Tibial nerve (tissue), 4 donors: ENCODE measurements around the gene PALM. TPM values are rescaled to one million over a fixed set of nuclear protein-coding genes. Genes with fewer than 3 reads are reported as not detected.

Experiments
- DNase-seq, 2 donors: peaks; one replicate each; pipeline ENCODE4 v3.0.0-alpha.2; 2019; ENCODE audit warnings: low spot score in 2 of 2
- H3K27ac ChIP-seq, 4 donors: fragments of 200-600 bp; sonication (generic) in 3 of 4; one replicate each; pipeline ENCODE4 v1.5.1; 2017 to 2019; ENCODE audit warnings: mild to moderate bottlenecking in 1 of 4
- H3K27me3 ChIP-seq, 2 donors: fragments of 200-600 bp; sonication (generic) in 1 of 2; one replicate each; pipeline versions ENCODE4 v1.5.1 to v1.6.0; 2017 to 2019
- H3K36me3 ChIP-seq, 3 donors: fragments of 200-600 bp; sonication (generic); one replicate each; pipeline ENCODE4 v1.5.1; 2018 to 2019
- H3K4me1 ChIP-seq, 4 donors: fragments of 200-600 bp; sonication (generic) in 3 of 4; one replicate each; pipeline ENCODE4 v1.5.1; 2017 to 2019
- H3K4me3 ChIP-seq, 4 donors: fragments of 200-600 bp; sonication (generic) in 3 of 4; one replicate each; pipeline ENCODE4 v1.5.1; 2017 to 2019; ENCODE audit warnings: mild to moderate bottlenecking in 1 of 4, moderate library complexity in 1 of 4
- H3K9me3 ChIP-seq, 4 donors: fragments of 200-600 bp; sonication (generic) in 3 of 4; one replicate each; pipeline ENCODE4 v1.5.1; 2017 to 2019
- CTCF ChIP-seq, 5 experiments: fragments of 200-600 bp in 3 of 5; fragments of 450-650 bp in 2 of 5; sonication (generic) in 3 of 5; IDR thresholded peaks; one replicate each; pipeline ENCODE4 v1.5.1; 2016 to 2019; ENCODE audit warnings: antibody characterized with exemption in 5 of 5, mild to moderate bottlenecking in 3 of 5, moderate library complexity in 2 of 5
- EP300 ChIP-seq, 2 donors: sonication (generic); formaldehyde crosslinking; IDR thresholded peaks; one replicate each; pipeline ENCODE4 v1.6.1; 2017; ENCODE audit warnings: antibody characterized with exemption in 2 of 2, mild to moderate bottlenecking in 1 of 2
- POLR2A ChIP-seq, 2 donors: fragments of 450-650 bp; IDR thresholded peaks; one replicate each; pipeline ENCODE4 v1.6.1; 2017; ENCODE audit warnings: antibody characterized with exemption in 2 of 2, mild to moderate bottlenecking in 2 of 2, moderate library complexity in 2 of 2
- WGBS, 2 donors: methylation state at CpG; one replicate each; pipeline ENCODE4 v1.1.5; 2018; 5-methylcytosine and 5-hydroxymethylcytosine counted together
- total RNA-seq, 4 donors: library from RNA; depleted of rRNA; stranded (reverse); fragments of >200 nt; gene quantifications; one replicate each; pipeline ENCODE4 v1.1.0, GENCODE V29; 2016

The PALM gene
- total RNA-seq: 100 to 1,000 TPM in 1 of 4 donors, 10 to 100 TPM in 3; 65.7 to 101 (median 98.0) TPM

- no peaks in the 10 kb centered on the region for H3K9me3 ChIP-seq
- 26 to 34% methylated on average over 7 to 8 of the region's 93 CpGs for whole genome bisulfite sequencing, 2 donors
- DNase-seq: no peak
- TF ChIP-seq POLR2A (IDR thresholded peaks at IDR 0.05) (no peak), CTCF (IDR thresholded peaks at IDR 0.05) (peak in 4 of 5 experiments; percentile 4 to 72 (median 37))
- H3K27ac ChIP-seq: peak within 1 kb of the TSS; percentile 85 to 96 (median 96)
- H3K4me3 ChIP-seq: peak within 1 kb of the TSS; percentile 57 to 87 (median 84)
- H3K36me3 ChIP-seq: peaks cover 0 to 6% (median 0%) of the 10 kb centered on the region in 3 donors
- no peaks in the 10 kb centered on the region for H3K27me3 ChIP-seq
- H3K4me1 ChIP-seq: peaks cover 0 to 46% (median 4%) of the 10 kb centered on the region in 4 donors
Observed at GRCh38 chr19:708154-709143, at the start of gene PALM. PALM (plus strand) TSS chr19:708935; CDS start chr19:709147, 212 bp downstream.

GRCh38 chr19:660793-661426, 47.8 kb upstream of the PALM start:
- Histone ChIP-seq H3K4me3 (peak overlapping the region; percentile 77 to 100 (median 98)), H3K4me1 (peaks cover 3 to 83% (median 64%) of the 10 kb centered on the region in 4 donors), H3K9me3 (no peaks in the 10 kb centered on the region), H3K36me3 (peaks cover 0 to 28% (median 0%) of the 10 kb centered on the region in 3 donors), H3K27me3 (no peaks in the 10 kb centered on the region), H3K27ac (peak overlapping the region; percentile 78 to 96 (median 91))
- WGBS, 2 donors: 33 to 42% methylated on average over 20 of the region's 20 CpGs
- no peak for TF ChIP-seq POLR2A (IDR thresholded peaks at IDR 0.05)
- no peak for TF ChIP-seq CTCF (IDR thresholded peaks at IDR 0.05)
- DNase-seq: no peak

- peak overlapping the region; percentile 78 to 96 (median 91) for H3K27ac ChIP-seq
- H3K27me3 ChIP-seq: no peaks in the 10 kb centered on the region
- peaks cover 0 to 25% (median 0%) of the 10 kb centered on the region in 3 donors for H3K36me3 ChIP-seq
- 19% methylated on average over 25 to 30 of the region's 31 CpGs for WGBS, 2 donors
- no peak for DNase-seq
- TF ChIP-seq EP300 (IDR thresholded peaks at IDR 0.05): no peak
- no peak for TF ChIP-seq CTCF (IDR thresholded peaks at IDR 0.05)
- TF ChIP-seq POLR2A (IDR thresholded peaks at IDR 0.05): no peak
- peak overlapping the region; percentile 77 to 100 (median 98) for H3K4me3 ChIP-seq
- peaks cover 3 to 77% (median 64%) of the 10 kb centered on the region in 4 donors for H3K4me1 ChIP-seq
- no peaks in the 10 kb centered on the region for H3K9me3 ChIP-seq
Observed at GRCh38 chr19:661427-662196, 47.1 kb upstream of the PALM start.

GRCh38 chr19:662207-662961, 46.4 kb upstream of the PALM start:
- no peaks in the 10 kb centered on the region for H3K9me3 ChIP-seq
- peak overlapping the region; percentile 78 to 96 (median 91) for H3K27ac ChIP-seq
- 1 to 2% methylated on average over 32 to 43 of the region's 81 CpGs for WGBS, 2 donors
- DNase-seq: no peak
- H3K4me3 ChIP-seq: peak overlapping the region; percentile 77 to 100 (median 98)
- peaks cover 3 to 69% (median 60%) of the 10 kb centered on the region in 4 donors for H3K4me1 ChIP-seq
- no peaks in the 10 kb centered on the region for H3K27me3 ChIP-seq
- TF ChIP-seq EP300 (IDR thresholded peaks at IDR 0.05) (no peak), CTCF (IDR thresholded peaks at IDR 0.05) (no peak), POLR2A (IDR thresholded peaks at IDR 0.05) (no peak)
- H3K36me3 ChIP-seq: peaks cover 0 to 17% (median 0%) of the 10 kb centered on the region in 3 donors
